GM19099 (cell line): ENCODE data around the gene ZNF639.

Source experiments
- POLR2A ChIP-seq: IDR thresholded peaks from 3 replicates; pipeline ENCODE4 v1.6.1; 2011; ENCODE audit warnings: low read depth; ENCODE audit not compliant: insufficient read length; ENCODE audit errors: extremely low read depth

ZNF639 gene

GRCh38 chr3:179348325-179349013, 25.6 kb downstream of the ZNF639 start:
- TF ChIP-seq POLR2A = no peak

- TF ChIP-seq POLR2A = no peak
These were observed 33.2 kb downstream of the ZNF639 start for GRCh38 chr3:179355996-179356395.

- TF ChIP-seq POLR2A = no peak
These were observed 40.5 kb downstream of the ZNF639 start for GRCh38 chr3:179363332-179363731.

- no peak for TF ChIP-seq POLR2A
These were observed 46.8 kb downstream of the ZNF639 start for GRCh38 chr3:179369621-179370020.

- TF ChIP-seq POLR2A = no peak
These were observed 51.1 kb downstream of the ZNF639 start for GRCh38 chr3:179373938-179374337.

GRCh38 chr3:179375091-179375999, 52.5 kb downstream of the ZNF639 start:
- TF ChIP-seq POLR2A = no peak

- no peak for TF ChIP-seq POLR2A
These were observed 53.6 kb downstream of the ZNF639 start for GRCh38 chr3:179376474-179376873.
